ENCODE data around the gene CLIC1. TPM values are rescaled to one million over a fixed set of nuclear protein-coding genes. Genes with fewer than 3 reads are reported as not detected.

The CLIC1 gene
- polyA plus RNA-seq, 1 donor (not counting 4 experiments of a cell fraction or from before 2014, with no cell fraction given) = 832 TPM

DNA sequence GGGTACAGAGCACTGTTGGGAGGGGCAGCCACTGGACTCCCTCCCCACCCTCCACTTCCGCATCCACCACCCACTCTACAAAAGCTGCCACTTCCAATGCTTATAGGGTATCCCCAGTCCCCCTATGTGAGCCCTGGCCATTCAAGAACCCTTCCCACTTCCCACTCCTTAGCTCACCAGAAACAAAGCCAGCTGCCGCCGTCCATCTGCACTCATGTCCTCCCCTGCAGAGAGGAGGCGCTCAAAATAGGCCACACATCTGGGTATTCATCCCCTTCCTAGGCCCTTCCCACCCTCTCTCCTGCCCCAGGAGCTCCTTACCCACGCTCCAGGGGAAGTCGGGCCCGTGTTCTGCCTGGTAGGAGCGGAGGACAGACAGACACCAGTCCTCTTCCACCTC is 49.0 kb downstream of the CLIC1 start:
- H3K9ac ChIP-seq (ENCODE audit: control insufficient read depth, extremely low read depth, insufficient read depth, low read length) = no peak overlapping the region
- FAIRE-seq = no peak
- H3K79me2 ChIP-seq (ENCODE audit: control insufficient read depth, insufficient read depth, low read length) = no peaks in the 10 kb centered on the region
- no peak overlapping the region for H3K4me2 ChIP-seq (ENCODE audit: control insufficient read depth, extremely low read depth, insufficient read depth, low read depth, low read length)
- H2AFZ ChIP-seq (ENCODE audit: control insufficient read depth, low read length) = no peak overlapping the region
- no peaks in the 10 kb centered on the region for H4K20me1 ChIP-seq (ENCODE audit: control insufficient read depth, extremely low read depth, insufficient read depth, low read length)
- no peak for DNase-seq (ENCODE audit: low read depth, low spot score)
- H3K27me3 ChIP-seq (ENCODE audit: control insufficient read depth, extremely low read depth, insufficient read depth, low read length) = no peaks in the 10 kb centered on the region
- H3K9me3 ChIP-seq (ENCODE audit: control insufficient read depth, low read depth, low read length) = no peaks in the 10 kb centered on the region
- H3K9me1 ChIP-seq (ENCODE audit: control insufficient read depth, extremely low read depth, insufficient read depth, low read length) = no peaks in the 10 kb centered on the region
- no peak overlapping the region for H3K4me3 ChIP-seq (ENCODE audit: control insufficient read depth in 2 of 3, extremely low read depth in 1 of 3, insufficient read depth in 2 of 3, low read depth in 1 of 3, low read length in 3 of 3)
- peaks cover 7 to 41% of the 10 kb centered on the region in 2 experiments for H3K36me3 ChIP-seq (ENCODE audit: control insufficient read depth in 2 of 2, extremely low read depth in 1 of 2, insufficient read depth in 2 of 2, low read length in 2 of 2)
- dilution Hi-C loops (cut with MboI; ENCODE audit: extremely low pct_ligation_motif_present, low sequenced_read_pairs) = no loop called here
- no peak overlapping the region for H3K27ac ChIP-seq (ENCODE audit: control insufficient read depth, insufficient read depth, low read length)
- H3K4me1 ChIP-seq (ENCODE audit: control insufficient read depth, extremely low read depth, insufficient read depth, low read length) = no peaks in the 10 kb centered on the region
- TF ChIP-seq EZH2 (IDR thresholded peaks at IDR 0.05; ENCODE audit: low read length) = no peak
- TF ChIP-seq, protein P1, sequence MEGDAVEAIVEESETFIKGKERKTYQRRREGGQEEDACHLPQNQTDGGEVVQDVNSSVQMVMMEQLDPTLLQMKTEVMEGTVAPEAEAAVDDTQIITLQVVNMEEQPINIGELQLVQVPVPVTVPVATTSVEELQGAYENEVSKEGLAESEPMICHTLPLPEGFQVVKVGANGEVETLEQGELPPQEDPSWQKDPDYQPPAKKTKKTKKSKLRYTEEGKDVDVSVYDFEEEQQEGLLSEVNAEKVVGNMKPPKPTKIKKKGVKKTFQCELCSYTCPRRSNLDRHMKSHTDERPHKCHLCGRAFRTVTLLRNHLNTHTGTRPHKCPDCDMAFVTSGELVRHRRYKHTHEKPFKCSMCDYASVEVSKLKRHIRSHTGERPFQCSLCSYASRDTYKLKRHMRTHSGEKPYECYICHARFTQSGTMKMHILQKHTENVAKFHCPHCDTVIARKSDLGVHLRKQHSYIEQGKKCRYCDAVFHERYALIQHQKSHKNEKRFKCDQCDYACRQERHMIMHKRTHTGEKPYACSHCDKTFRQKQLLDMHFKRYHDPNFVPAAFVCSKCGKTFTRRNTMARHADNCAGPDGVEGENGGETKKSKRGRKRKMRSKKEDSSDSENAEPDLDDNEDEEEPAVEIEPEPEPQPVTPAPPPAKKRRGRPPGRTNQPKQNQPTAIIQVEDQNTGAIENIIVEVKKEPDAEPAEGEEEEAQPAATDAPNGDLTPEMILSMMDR (optimal IDR thresholded peaks at IDR 0.05 in 1 of 3, IDR thresholded peaks at IDR 0.05 in 1 of 3, conservative IDR thresholded peaks at IDR 0.05 in 1 of 3; ENCODE audit: extremely low read depth in 1 of 3, insufficient read depth in 2 of 3, low read length in 3 of 3) = no peak

DNA sequence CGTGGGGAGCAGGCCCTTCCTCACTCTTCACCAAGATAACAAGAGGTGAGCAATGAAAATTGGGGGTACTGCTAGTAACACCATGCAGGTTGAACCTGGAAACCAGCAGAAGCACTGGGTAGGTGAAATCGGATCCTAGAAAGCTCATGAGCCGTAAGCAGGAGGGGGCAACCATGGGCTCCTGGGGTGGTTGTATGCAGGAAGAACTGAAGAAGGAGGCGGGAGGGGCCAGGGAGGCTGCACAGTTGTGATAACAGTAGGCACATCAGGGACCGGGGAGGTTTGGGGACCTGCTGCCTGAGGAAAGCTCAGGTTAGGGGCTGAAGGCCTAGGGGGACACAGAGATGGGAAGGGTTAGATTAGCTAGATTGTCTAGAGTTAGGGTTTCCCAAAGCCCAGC is 49.8 kb downstream of the CLIC1 start:
- no peak for FAIRE-seq
- peaks cover 7 to 38% of the 10 kb centered on the region in 2 experiments for H3K36me3 ChIP-seq (ENCODE audit: control insufficient read depth in 2 of 2, extremely low read depth in 1 of 2, insufficient read depth in 2 of 2, low read length in 2 of 2)

DNA sequence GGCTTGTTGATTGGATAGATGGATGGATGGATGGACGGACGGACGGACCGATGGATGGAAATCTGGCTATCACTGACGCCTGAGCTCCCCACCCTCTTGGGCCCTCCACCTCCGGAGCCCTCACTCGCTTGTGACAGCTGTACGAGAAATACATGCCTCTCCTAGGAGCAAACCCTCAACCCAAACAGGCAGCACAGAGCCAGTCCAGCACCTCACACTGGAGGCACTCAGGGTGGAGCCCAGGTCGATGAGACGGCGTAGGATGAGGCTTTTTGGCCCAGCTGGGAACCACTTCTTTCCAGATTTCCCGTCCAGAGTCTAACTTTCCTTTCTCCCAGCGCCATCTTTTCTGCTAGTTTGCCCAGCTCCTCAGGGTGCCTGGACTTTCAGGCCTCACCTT is 52.7 kb downstream of the CLIC1 start:
- dilution Hi-C loops (cut with MboI; ENCODE audit: extremely low pct_ligation_motif_present, low sequenced_read_pairs) = no loop called here
- Histone ChIP-seq H3K79me2 (ENCODE audit: control insufficient read depth, insufficient read depth, low read length) (no peaks in the 10 kb centered on the region), H3K36me3 (ENCODE audit: control insufficient read depth in 2 of 2, extremely low read depth in 1 of 2, insufficient read depth in 2 of 2, low read length in 2 of 2) (peaks cover 0 to 24% of the 10 kb centered on the region in 2 experiments), H2AFZ (ENCODE audit: control insufficient read depth, low read length) (no peak overlapping the region), H3K4me3 (ENCODE audit: control insufficient read depth in 2 of 3, extremely low read depth in 1 of 3, insufficient read depth in 2 of 3, low read depth in 1 of 3, low read length in 3 of 3) (no peak overlapping the region), H3K27me3 (ENCODE audit: control insufficient read depth, extremely low read depth, insufficient read depth, low read length) (no peaks in the 10 kb centered on the region), H4K20me1 (ENCODE audit: control insufficient read depth, extremely low read depth, insufficient read depth, low read length) (no peaks in the 10 kb centered on the region), H3K27ac (ENCODE audit: control insufficient read depth, insufficient read depth, low read length) (no peak overlapping the region), H3K4me1 (ENCODE audit: control insufficient read depth, extremely low read depth, insufficient read depth, low read length) (peaks cover 11% of the 10 kb centered on the region), H3K9ac (ENCODE audit: control insufficient read depth, extremely low read depth, insufficient read depth, low read length) (no peak overlapping the region), H3K9me1 (ENCODE audit: control insufficient read depth, extremely low read depth, insufficient read depth, low read length) (no peaks in the 10 kb centered on the region), H3K9me3 (ENCODE audit: control insufficient read depth, low read depth, low read length) (no peaks in the 10 kb centered on the region), H3K4me2 (ENCODE audit: control insufficient read depth, extremely low read depth, insufficient read depth, low read depth, low read length) (no peak overlapping the region)
- no peak for DNase-seq (ENCODE audit: low read depth, low spot score)
- no peak for FAIRE-seq
- TF ChIP-seq EZH2 (IDR thresholded peaks at IDR 0.05; ENCODE audit: low read length) = no peak
- TF ChIP-seq, protein P1 (optimal IDR thresholded peaks at IDR 0.05 in 1 of 3, IDR thresholded peaks at IDR 0.05 in 1 of 3, conservative IDR thresholded peaks at IDR 0.05 in 1 of 3; ENCODE audit: extremely low read depth in 1 of 3, insufficient read depth in 2 of 3, low read length in 3 of 3) = no peak

More for the DNA sequence above, 49.8 kb downstream of the CLIC1 start:
- Histone ChIP-seq H3K79me2 (ENCODE audit: control insufficient read depth, insufficient read depth, low read length) (no peaks in the 10 kb centered on the region), H4K20me1 (ENCODE audit: control insufficient read depth, extremely low read depth, insufficient read depth, low read length) (no peaks in the 10 kb centered on the region), H3K4me1 (ENCODE audit: control insufficient read depth, extremely low read depth, insufficient read depth, low read length) (peaks cover 3% of the 10 kb centered on the region), H3K9me3 (ENCODE audit: control insufficient read depth, low read depth, low read length) (no peaks in the 10 kb centered on the region), H3K27me3 (ENCODE audit: control insufficient read depth, extremely low read depth, insufficient read depth, low read length) (no peaks in the 10 kb centered on the region), H3K9ac (ENCODE audit: control insufficient read depth, extremely low read depth, insufficient read depth, low read length) (no peak overlapping the region), H3K27ac (ENCODE audit: control insufficient read depth, insufficient read depth, low read length) (no peak overlapping the region), H3K9me1 (ENCODE audit: control insufficient read depth, extremely low read depth, insufficient read depth, low read length) (no peaks in the 10 kb centered on the region), H3K4me2 (ENCODE audit: control insufficient read depth, extremely low read depth, insufficient read depth, low read depth, low read length) (no peak overlapping the region), H2AFZ (ENCODE audit: control insufficient read depth, low read length) (no peak overlapping the region), H3K4me3 (ENCODE audit: control insufficient read depth in 2 of 3, extremely low read depth in 1 of 3, insufficient read depth in 2 of 3, low read depth in 1 of 3, low read length in 3 of 3) (no peak overlapping the region)
- DNase-seq (ENCODE audit: low read depth, low spot score) = no peak
- no peak for TF ChIP-seq EZH2 (IDR thresholded peaks at IDR 0.05; ENCODE audit: low read length)
- dilution Hi-C loops (cut with MboI; ENCODE audit: extremely low pct_ligation_motif_present, low sequenced_read_pairs) = no loop called here

All from keratinocyte (primary cell).